DMS114 treated with DMSO at 0.1 percent for 48 hours (cell line): ENCODE results near the gene ARL15.
"Not testable (repeated sequence)": the region's sequence is repeated elsewhere in the genome, so short reads cannot be mapped to it uniquely, and the experiment has no call there.

ENCODE experiments used
- DNase-seq: peaks from one replicate; lab custom pipeline; 2025; ENCODE audit not compliant: unreplicated experiment; lab: John Stamatoyannopoulos, UW

The ARL15 gene

GRCh38 chr5:53871775-53872174, 438.6 kb downstream of the ARL15 start:
- no peak for DNase-seq

- no peak for DNase-seq
Observed at GRCh38 chr5:53871050-53871449, 439.3 kb downstream of the ARL15 start.

GRCh38 chr5:53858700-53859456, 451.5 kb downstream of the ARL15 start:
- DNase-seq, result no peak

GRCh38 chr5:53856506-53856905, 453.9 kb downstream of the ARL15 start:
- no peak for DNase-seq

GRCh38 chr5:53836851-53837430, 473.4 kb downstream of the ARL15 start:
- DNase-seq, result not testable (repeated sequence)

- DNase-seq, result no peak
Observed at GRCh38 chr5:53834500-53834899, 475.9 kb downstream of the ARL15 start.
